GM12878 (cell line): ENCODE results near the gene TMEM18. TPM values are rescaled to one million over a fixed set of nuclear protein-coding genes. Genes with fewer than 3 reads are reported as not detected.

Experiments
- ATAC-seq: fragments of 200-7000 bp; cut with Tn5 transposase; 3 replicates; pipeline ENCODE4 v1.9.1; 2020; ENCODE audit warnings: mild to moderate bottlenecking, moderate library complexity
- BruUV-seq: library from RNA; stranded (reverse); fragments of 400-500 nt; replicated peaks from 2 replicates; lab custom pipeline; 2021; lab: Mats Ljungman, UMichigan
- CTCF ChIA-PET: fragments of 300-600 bp; sonication (Branson Sonifier 250); formaldehyde crosslinking; extraction: SDS; loops from one replicate; lab custom pipeline; 2021; ENCODE audit warnings: inconsistent platforms; lab: Yijun Ruan, JAX
- POLR2A ChIA-PET: fragments of 350-600 bp; formaldehyde crosslinking; extraction: SDS; loops from one replicate; lab custom pipeline; 2021; ENCODE audit warnings: inconsistent platforms; lab: Charles Lee
- RAD21 ChIA-PET: fragments of 300-600 bp; sonication (Branson Sonifier 250); formaldehyde crosslinking; loops from one replicate; lab custom pipeline; 2023; ENCODE audit warnings: antibody characterized with exemption; ENCODE audit not compliant: unreplicated experiment; lab: Charles Lee
- SMC1A ChIA-PET: fragments of 300-600 bp; sonication (Branson Sonifier 250); formaldehyde crosslinking; loops from one replicate; lab custom pipeline; 2023; ENCODE audit not compliant: unreplicated experiment, uncharacterized antibody; lab: Charles Lee
- DNase-seq: peaks from one replicate; pipeline ENCODE4 v3.0.0-alpha.2; 2011; ENCODE audit warnings: low read depth, low spot score
- FAIRE-seq: peaks from 3 replicates; lab custom pipeline; 2011; peaks lifted over from hg19 to GRCh38; lab: Jason Lieb, UNC
- H2AFZ ChIP-seq: 2 replicates; pipeline ENCODE4 v1.6.0; 2011; ENCODE audit warnings: low read depth, low read length, control low read depth; ENCODE audit not compliant: control insufficient read depth
- H3K27ac ChIP-seq: 2 replicates; pipeline ENCODE4 v1.5.1; 2011; ENCODE audit warnings: control low read depth; ENCODE audit not compliant: control insufficient read depth, insufficient read depth
- H3K27me3 ChIP-seq, 2 experiments: replicated peaks in 1 of 2; 2 replicates each; pipeline versions ENCODE4 v1.6.0 to v1.6.1; 2011; ENCODE audit warnings: low read length in 1 of 2; ENCODE audit not compliant: control insufficient read depth in 2 of 2, insufficient read depth in 2 of 2
- H3K36me3 ChIP-seq, 2 experiments: 2 replicates each; pipeline ENCODE4 v1.5.1; 2011; ENCODE audit warnings: low read length in 1 of 2; ENCODE audit not compliant: control insufficient read depth in 2 of 2, insufficient read depth in 2 of 2
- H3K4me1 ChIP-seq: 2 replicates; pipeline ENCODE4 v1.6.1; 2011; ENCODE audit warnings: mild to moderate bottlenecking, low read length, moderate library complexity, mixed read lengths; ENCODE audit not compliant: control insufficient read depth, insufficient read depth
- H3K4me2 ChIP-seq: 2 replicates; pipeline ENCODE4 v1.6.0; 2011; ENCODE audit warnings: control low read depth; ENCODE audit not compliant: control insufficient read depth, insufficient read depth
- H3K4me3 ChIP-seq: fragments of 200-600 bp; sonication (generic); 2 replicates; pipeline ENCODE4 v1.5.1; 2016
- H3K79me2 ChIP-seq: 2 replicates; pipeline ENCODE4 v1.6.0; 2011; ENCODE audit warnings: low read length; ENCODE audit not compliant: control insufficient read depth, insufficient read depth
- H3K9ac ChIP-seq: 2 replicates; pipeline ENCODE4 v1.8.0; 2011; ENCODE audit warnings: low read length, control low read depth, mixed read lengths; ENCODE audit not compliant: control insufficient read depth, insufficient read depth
- H3K9me3 ChIP-seq: replicated peaks from 3 replicates; pipeline ENCODE4 v1.5.1; 2011; ENCODE audit warnings: mild to moderate bottlenecking, low read length; ENCODE audit not compliant: control insufficient read depth, insufficient read depth
- H4K20me1 ChIP-seq: 2 replicates; pipeline ENCODE4 v1.6.0; 2011; ENCODE audit not compliant: control insufficient read depth, insufficient read depth
- CHD1 ChIP-seq: IDR thresholded peaks from 2 replicates; pipeline ENCODE4 v1.6.1; 2012; ENCODE audit warnings: low read depth, low read length, improper control_type of control experiment
- IRF3 ChIP-seq: fragments of 450-650 bp; IDR thresholded peaks from 2 replicates; pipeline ENCODE4 v1.6.1; 2014; ENCODE audit warnings: mild to moderate bottlenecking
- JUNB ChIP-seq: IDR thresholded peaks from 2 replicates; pipeline ENCODE4 v1.6.1; 2016; ENCODE audit warnings: antibody characterized with exemption, mild to moderate bottlenecking
- SMAD1 ChIP-seq: fragments of 450-650 bp; IDR thresholded peaks from 2 replicates; pipeline ENCODE4 v1.6.1; 2018; ENCODE audit warnings: mild to moderate bottlenecking, low read depth; ENCODE audit not compliant: partially characterized antibody
- SMAD5 ChIP-seq: IDR thresholded peaks from 2 replicates; pipeline ENCODE4 v1.6.1; 2016; ENCODE audit warnings: antibody characterized with exemption, low read depth
- ZNF592 ChIP-seq: fragments of 450-650 bp; IDR thresholded peaks from 2 replicates; pipeline ENCODE4 v1.6.1; 2017; ENCODE audit warnings: mild to moderate bottlenecking, moderate library complexity
- WGBS: methylation state at CpG from one replicate; pipeline ENCODE4 v1.1.6; 2016; ENCODE audit warnings: low lambda C conversion rate; ENCODE audit not compliant: insufficient replicate concordance, insufficient coverage; ENCODE audit errors: missing lambda C conversion rate; 5-methylcytosine and 5-hydroxymethylcytosine counted together
- in situ Hi-C: fragments of 300-500 bp; cut with MboI; formaldehyde crosslinking; loops from 9 replicates; pipeline ENCODE4 v1.14.3; 2018; ENCODE audit warnings: mixed read lengths
- intact Hi-C: fragments of 100-400 bp; cut with micrococcal nuclease; formaldehyde crosslinking; loops from one replicate; pipeline ENCODE4 v1.14.2; 2022; ENCODE audit not compliant: unreplicated experiment
- polyA plus RNA-seq, 11 experiments: library from polyadenylated mRNA; depleted of rRNA in 4 of 11; unstranded in 6 of 11; stranded (reverse) in 5 of 11; fragments of >200 nt; fragmentation: Nextera tagmentation in 4 of 11; fragmentation: Illumina TruSeq in 1 of 11; extraction: Ambion mirVana in 4 of 11; extraction: Trizol in 1 of 11; gene quantifications; 1 replicate in 1 of 11; 2 replicates in 10 of 11; pipeline versions ENCODE4 v1.2.1 to v1.2.3, GENCODE V29; 2011 to 2016; ENCODE audit warnings: inconsistent platforms in 2 of 11, missing spikeins in 2 of 11, low read depth in 1 of 11
- total RNA-seq, 4 experiments: library from RNA; depleted of rRNA in 3 of 4; stranded (reverse); fragments of >200 nt in 3 of 4; fragmentation: Illumina TruSeq in 1 of 4; extraction: Trizol in 1 of 4; gene quantifications; 2 replicates each; pipeline versions ENCODE4 v1.2.1 to v1.2.3, GENCODE V29; 2013 to 2021
- TF ChIP-seq, protein P1 (sequence below): fragments of 450-650 bp; IDR thresholded peaks from 2 replicates; pipeline ENCODE4 v1.6.1; 2017; ENCODE audit warnings: mild to moderate bottlenecking, low read depth, inconsistent platforms; ENCODE audit not compliant: poor library complexity, severe bottlenecking

TMEM18 gene
- total and polyA plus RNA-seq, 10 of the 15 experiments (the other 5 are each of a cell fraction or from before 2014, with no cell fraction given), result 11.2 to 56.3 (median 26.0) TPM

GRCh38 chr2:663221-663620 is 14.0 kb downstream of the TMEM18 start (continued):
- TF ChIP-seq JUNB (no peak), SMAD1 (no peak)

- peaks cover 2 to 4% of the 10 kb centered on the region in 2 experiments for H3K36me3 ChIP-seq
- ChIA-PET CTCF (no interaction called here), SMC1A (no interaction called here), RAD21 (no interaction called here), POLR2A (no interaction called here)
- FAIRE-seq (no peak), DNase-seq (no peak), ATAC-seq (no peak)
- no peak overlapping the region for H3K4me2 ChIP-seq
- no peaks in the 10 kb centered on the region for H4K20me1 ChIP-seq
- H3K27me3 ChIP-seq, result no peaks in the 10 kb centered on the region
- H3K79me2 ChIP-seq, result no peaks in the 10 kb centered on the region
- BruUV-seq, result no TSS peak
- H2AFZ ChIP-seq, result no peak overlapping the region
- H3K9ac ChIP-seq, result no peak overlapping the region
- in situ Hi-C loops (no loop called here), intact Hi-C loops (no loop called here)
- H3K27ac ChIP-seq, result no peak overlapping the region
- no peaks in the 10 kb centered on the region for H3K4me1 ChIP-seq
- WGBS, result 88% methylated on average over 12 of the region's 12 CpGs
- H3K4me3 ChIP-seq, result no peak overlapping the region
- peaks cover 14% of the 10 kb centered on the region for H3K9me3 ChIP-seq
- no peak for TF ChIP-seq CHD1
- no peak for TF ChIP-seq ZNF592
- TF ChIP-seq IRF3, result no peak
- TF ChIP-seq, protein P1, sequence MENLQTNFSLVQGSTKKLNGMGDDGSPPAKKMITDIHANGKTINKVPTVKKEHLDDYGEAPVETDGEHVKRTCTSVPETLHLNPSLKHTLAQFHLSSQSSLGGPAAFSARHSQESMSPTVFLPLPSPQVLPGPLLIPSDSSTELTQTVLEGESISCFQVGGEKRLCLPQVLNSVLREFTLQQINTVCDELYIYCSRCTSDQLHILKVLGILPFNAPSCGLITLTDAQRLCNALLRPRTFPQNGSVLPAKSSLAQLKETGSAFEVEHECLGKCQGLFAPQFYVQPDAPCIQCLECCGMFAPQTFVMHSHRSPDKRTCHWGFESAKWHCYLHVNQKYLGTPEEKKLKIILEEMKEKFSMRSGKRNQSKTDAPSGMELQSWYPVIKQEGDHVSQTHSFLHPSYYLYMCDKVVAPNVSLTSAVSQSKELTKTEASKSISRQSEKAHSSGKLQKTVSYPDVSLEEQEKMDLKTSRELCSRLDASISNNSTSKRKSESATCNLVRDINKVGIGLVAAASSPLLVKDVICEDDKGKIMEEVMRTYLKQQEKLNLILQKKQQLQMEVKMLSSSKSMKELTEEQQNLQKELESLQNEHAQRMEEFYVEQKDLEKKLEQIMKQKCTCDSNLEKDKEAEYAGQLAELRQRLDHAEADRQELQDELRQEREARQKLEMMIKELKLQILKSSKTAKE, result no peak
- TF ChIP-seq SMAD5, result no peak
- TF ChIP-seq, all 136 proteins: peak for 0
Observed at GRCh38 chr2:661360-661635, 15.9 kb downstream of the TMEM18 start.
